Mucosa of descending colon (tissue), 3 donors: ENCODE data around the gene GOLGA6L2. TPM values are rescaled to one million over a fixed set of nuclear protein-coding genes. Genes with fewer than 3 reads are reported as not detected.

ENCODE experiments used
- ATAC-seq: fragments of 200-7000 bp; cut with Tn5 transposase; one replicate; pipeline ENCODE4 v1.9.1; 2020; ENCODE audit warnings: mild to moderate bottlenecking, moderate library complexity
- DNase-seq, 3 donors: peaks; one replicate each; pipeline ENCODE4 v3.0.0-alpha.2; 2020
- H3K36me3 ChIP-seq: fragments of 200-600 bp; one replicate; pipeline ENCODE4 v1.8.0; 2021; ENCODE audit warnings: low read depth, mild to moderate bottlenecking
- H3K4me1 ChIP-seq: fragments of 200-600 bp; one replicate; pipeline ENCODE4 v1.8.0; 2021; ENCODE audit warnings: low read depth, mild to moderate bottlenecking
- H3K4me3 ChIP-seq: fragments of 200-600 bp; one replicate; pipeline ENCODE4 v1.8.0; 2021; ENCODE audit warnings: mild to moderate bottlenecking
- H3K9me3 ChIP-seq: fragments of 200-600 bp; one replicate; pipeline ENCODE4 v1.8.0; 2021; ENCODE audit warnings: mild to moderate bottlenecking
- CTCF ChIP-seq: fragments of 200-600 bp; IDR thresholded peaks from one replicate; pipeline ENCODE4 v1.8.0; 2022; ENCODE audit warnings: antibody characterized with exemption, mild to moderate bottlenecking
- intact Hi-C, 2 donors: fragments of 100-400 bp; cut with DNase I in 1 of 2; cut with micrococcal nuclease in 1 of 2; formaldehyde crosslinking; loops; one replicate each; pipeline versions ENCODE4 v1.11.0 to v1.11.1; 2022; cut with DNase I, micrococcal nuclease
- total RNA-seq, 3 donors: library from RNA; stranded (reverse); fragmentation: NEBNext Ultra II Directional in 2 of 3; extraction: Animal tissue kit (Norgen Biotek cat#: 25700) in 2 of 3; gene quantifications; one replicate each; pipeline versions ENCODE4 v1.2.1 to v1.2.4, GENCODE V29; 2021 to 2023
- donor health status: DM: no; HTN: no; CAD: no; lungs with moderate emphysema.
- donor health status: DM: no; HTN: no; CAD: no.
- donor health status: DM: no; HTN: yes; CAD: no.

The GOLGA6L2 gene
- total RNA-seq, 3 donors from 2014 or later: not detected

GRCh38 chr15:23395030-23395692 lies 51.9 kb downstream of the GOLGA6L2 start:
- no peaks in the 10 kb centered on the region for H3K4me1 ChIP-seq
- DNase-seq (no peak), ATAC-seq (no peak)
- TF ChIP-seq CTCF: no peak
- no peaks in the 10 kb centered on the region for H3K9me3 ChIP-seq
- no peak overlapping the region for H3K4me3 ChIP-seq
- intact Hi-C loops: no loop called here
- no peaks in the 10 kb centered on the region for H3K36me3 ChIP-seq

Other genes starting within 250 kb of the GOLGA6L2 start
- not detected for gene GOLGA6L26, start 113.0 kb downstream of the GOLGA6L2 start, total RNA-seq
- gene GOLGA8S, start 92.5 kb downstream of the GOLGA6L2 start, total RNA-seq: under 1 TPM; 0.07 to 0.38 (median 0.32) TPM
- 1 to 10 TPM in 1 of 3 donors, under 1 TPM in 1, not detected in 1; 0.61 to 3.6 TPM for gene MKRN3, start 118.4 kb upstream of the GOLGA6L2 start, total RNA-seq
- gene MAGEL2, start 200.6 kb upstream of the GOLGA6L2 start, total RNA-seq: under 1 TPM in 2 of 3 donors, not detected in 1; 0.10 to 0.54 TPM
- gene NDN, start 240.1 kb upstream of the GOLGA6L2 start, total RNA-seq: 10 to 100 TPM; 13.4 to 49.8 (median 21.8) TPM